Measurements from ENCODE around the gene WAPL.
A peak's percentile ranks its signal among the peaks of the same experiment; 100 is the strongest.

The WAPL gene

DNA sequence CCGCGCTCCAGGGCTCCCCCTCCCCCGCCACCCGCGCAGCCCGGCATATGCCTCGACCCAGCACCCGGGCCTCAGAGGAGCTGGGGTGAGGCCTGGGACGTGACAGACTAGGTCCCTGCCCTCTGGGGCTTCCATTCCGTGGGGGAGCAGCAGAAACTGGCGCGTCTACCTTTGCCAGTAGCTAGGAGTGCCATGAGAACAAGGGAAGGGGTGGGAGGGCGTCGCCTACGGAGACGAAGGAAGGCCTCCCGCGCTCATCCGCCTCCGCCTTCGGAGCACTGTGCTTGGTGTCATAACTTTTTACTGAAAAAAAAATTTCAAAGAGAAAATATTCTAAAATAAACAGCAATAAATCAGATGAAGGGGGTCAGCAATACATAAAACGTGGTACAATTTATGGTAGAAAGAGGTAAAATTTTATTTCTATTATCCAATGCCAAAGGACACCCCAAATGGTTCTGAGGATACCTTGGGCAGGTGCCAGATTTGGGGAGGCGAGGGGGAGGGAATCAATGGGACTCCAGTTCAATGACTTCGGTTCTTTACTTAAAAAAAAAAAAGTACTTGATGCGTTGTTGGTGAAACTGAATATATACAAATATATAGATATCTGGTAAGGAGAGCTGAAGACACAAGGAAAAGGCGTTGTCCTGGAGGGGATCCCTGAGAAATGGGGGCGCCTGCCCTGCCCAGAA, 119.9 kb downstream of the WAPL start:
- H3K27ac ChIP-seq, result peak overlapping the region; percentile 92
- TF ChIP-seq, protein P1, sequence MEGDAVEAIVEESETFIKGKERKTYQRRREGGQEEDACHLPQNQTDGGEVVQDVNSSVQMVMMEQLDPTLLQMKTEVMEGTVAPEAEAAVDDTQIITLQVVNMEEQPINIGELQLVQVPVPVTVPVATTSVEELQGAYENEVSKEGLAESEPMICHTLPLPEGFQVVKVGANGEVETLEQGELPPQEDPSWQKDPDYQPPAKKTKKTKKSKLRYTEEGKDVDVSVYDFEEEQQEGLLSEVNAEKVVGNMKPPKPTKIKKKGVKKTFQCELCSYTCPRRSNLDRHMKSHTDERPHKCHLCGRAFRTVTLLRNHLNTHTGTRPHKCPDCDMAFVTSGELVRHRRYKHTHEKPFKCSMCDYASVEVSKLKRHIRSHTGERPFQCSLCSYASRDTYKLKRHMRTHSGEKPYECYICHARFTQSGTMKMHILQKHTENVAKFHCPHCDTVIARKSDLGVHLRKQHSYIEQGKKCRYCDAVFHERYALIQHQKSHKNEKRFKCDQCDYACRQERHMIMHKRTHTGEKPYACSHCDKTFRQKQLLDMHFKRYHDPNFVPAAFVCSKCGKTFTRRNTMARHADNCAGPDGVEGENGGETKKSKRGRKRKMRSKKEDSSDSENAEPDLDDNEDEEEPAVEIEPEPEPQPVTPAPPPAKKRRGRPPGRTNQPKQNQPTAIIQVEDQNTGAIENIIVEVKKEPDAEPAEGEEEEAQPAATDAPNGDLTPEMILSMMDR (IDR thresholded peaks at IDR 0.05), result no peak
- H3K4me3 ChIP-seq (ENCODE audit: low read depth, low read length), result peak overlapping the region; percentile 75
- H3K4me2 ChIP-seq (ENCODE audit: low read length), result peak overlapping the region; percentile 96
- peak overlapping the region; percentile 99 for H2AFZ ChIP-seq
- no peaks in the 10 kb centered on the region for H3K27me3 ChIP-seq (ENCODE audit: control insufficient read depth, insufficient read depth, low read length)
- no peaks in the 10 kb centered on the region for H3K79me2 ChIP-seq
- H3K4me1 ChIP-seq, result peaks cover 17% of the 10 kb centered on the region
- H3K9me3 ChIP-seq (ENCODE audit: control insufficient read depth, low read length), result no peaks in the 10 kb centered on the region
- H3K36me3 ChIP-seq (ENCODE audit: control insufficient read depth, insufficient read depth, low read length), result no peaks in the 10 kb centered on the region
- no peak overlapping the region for H3K9ac ChIP-seq

- peak overlapping the region; percentile 42 for H3K9ac ChIP-seq
- no peaks in the 10 kb centered on the region for H3K27me3 ChIP-seq (ENCODE audit: control insufficient read depth, insufficient read depth, low read length)
- TF ChIP-seq, protein P1 (IDR thresholded peaks at IDR 0.05), result no peak
- peaks cover 17% of the 10 kb centered on the region for H3K4me1 ChIP-seq
- peak overlapping the region; percentile 92 for H3K27ac ChIP-seq
- H3K79me2 ChIP-seq, result no peaks in the 10 kb centered on the region
- peak overlapping the region; percentile 75 for H3K4me3 ChIP-seq (ENCODE audit: low read depth, low read length)
- H3K4me2 ChIP-seq (ENCODE audit: low read length), result peak overlapping the region; percentile 96
- H2AFZ ChIP-seq, result peak overlapping the region; percentile 99
- H3K36me3 ChIP-seq (ENCODE audit: control insufficient read depth, insufficient read depth, low read length), result no peaks in the 10 kb centered on the region
- no peaks in the 10 kb centered on the region for H3K9me3 ChIP-seq (ENCODE audit: control insufficient read depth, low read length)
Measured at GRCh38 chr10:86400705-86401587, 120.6 kb downstream of the WAPL start.

DNA sequence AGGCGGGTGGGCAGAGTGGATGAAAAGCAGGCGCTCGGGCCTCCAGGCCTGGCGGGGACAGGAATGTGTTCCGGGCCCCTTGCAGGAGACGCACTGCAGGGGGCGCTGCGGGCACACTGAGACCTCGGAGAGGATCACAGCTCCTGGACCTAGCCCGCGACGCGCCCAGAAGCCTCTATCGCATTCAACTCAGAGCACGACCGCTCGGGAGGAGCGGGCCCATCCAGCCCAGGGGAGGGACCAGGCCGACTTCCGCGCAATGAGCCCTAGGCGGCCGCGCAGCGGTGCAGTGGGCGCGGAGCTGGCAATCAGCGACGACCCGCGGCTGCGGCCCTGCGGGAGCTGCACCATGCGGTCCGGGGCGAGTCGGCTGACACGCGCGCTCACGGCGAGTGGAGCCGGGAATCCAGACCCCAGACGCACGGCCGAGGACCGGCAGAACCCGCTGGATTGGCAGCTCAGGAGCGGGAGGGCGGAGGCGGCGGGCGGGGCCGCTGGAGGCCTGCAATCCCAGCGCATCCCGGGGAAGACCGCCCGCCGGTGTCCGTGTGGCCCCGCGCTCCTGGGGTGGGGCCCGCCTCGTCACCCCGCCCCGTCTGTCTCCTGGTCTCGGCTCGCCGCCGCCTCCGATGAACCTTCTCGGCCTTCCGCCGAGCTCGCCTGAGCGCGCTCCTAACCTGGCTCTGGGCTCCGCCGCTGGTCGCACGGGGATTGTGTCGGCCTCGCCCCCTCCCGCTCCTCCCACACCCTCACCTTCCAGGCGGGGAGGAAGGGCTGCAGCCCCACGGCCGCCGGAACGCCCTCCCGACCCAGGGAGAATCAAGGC, 121.5 kb downstream of the WAPL start:
- Histone ChIP-seq H3K27me3 (ENCODE audit: control insufficient read depth, insufficient read depth, low read length) (no peaks in the 10 kb centered on the region), H3K36me3 (ENCODE audit: control insufficient read depth, insufficient read depth, low read length) (no peaks in the 10 kb centered on the region), H3K4me2 (ENCODE audit: low read length) (peak overlapping the region; percentile 96), H3K79me2 (no peaks in the 10 kb centered on the region), H3K4me3 (ENCODE audit: low read depth, low read length) (peak overlapping the region; percentile 75), H3K4me1 (peaks cover 17% of the 10 kb centered on the region), H3K9ac (peak overlapping the region; percentile 42), H2AFZ (peak overlapping the region; percentile 99), H3K9me3 (ENCODE audit: control insufficient read depth, low read length) (no peaks in the 10 kb centered on the region), H3K27ac (peak overlapping the region; percentile 92)
- TF ChIP-seq, protein P1 (IDR thresholded peaks at IDR 0.05), result peak; percentile 96

DNA sequence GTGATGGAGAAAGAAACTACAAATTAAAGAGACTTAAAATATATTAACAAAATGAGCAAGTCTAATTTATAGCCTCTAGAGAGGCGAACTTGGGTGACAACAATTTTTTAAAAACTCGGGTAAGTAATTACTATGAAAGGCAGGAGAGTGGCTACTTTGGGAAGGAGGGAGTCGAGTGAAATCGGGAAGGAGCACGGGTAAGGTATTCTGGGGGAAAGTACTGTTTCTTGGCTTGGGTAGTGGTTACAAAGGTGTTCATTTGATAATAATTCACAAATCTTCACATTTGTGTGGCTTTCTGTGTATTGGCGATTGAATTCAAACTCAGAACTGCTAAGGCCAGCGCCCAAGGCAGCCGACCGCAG, 122.1 kb downstream of the WAPL start:
- no peaks in the 10 kb centered on the region for H3K79me2 ChIP-seq
- H3K36me3 ChIP-seq (ENCODE audit: control insufficient read depth, insufficient read depth, low read length), result no peaks in the 10 kb centered on the region
- H2AFZ ChIP-seq, result peak overlapping the region; percentile 99
- TF ChIP-seq, protein P1 (IDR thresholded peaks at IDR 0.05), result no peak
- H3K4me3 ChIP-seq (ENCODE audit: low read depth, low read length), result peak overlapping the region; percentile 75
- H3K4me2 ChIP-seq (ENCODE audit: low read length), result peak overlapping the region; percentile 96
- peak overlapping the region; percentile 92 for H3K27ac ChIP-seq
- H3K27me3 ChIP-seq (ENCODE audit: control insufficient read depth, insufficient read depth, low read length), result no peaks in the 10 kb centered on the region
- H3K9me3 ChIP-seq (ENCODE audit: control insufficient read depth, low read length), result no peaks in the 10 kb centered on the region
- peaks cover 17% of the 10 kb centered on the region for H3K4me1 ChIP-seq
- peak overlapping the region; percentile 10 for H3K9ac ChIP-seq

Measured in parathyroid adenoma (tissue), 2 donors.